HEK293T (cell line): ENCODE measurements around the gene SH3PXD2A.

Experiments
- CTCF ChIA-PET: fragments of 350-600 bp; formaldehyde crosslinking; extraction: SDS; loops from one replicate; lab custom pipeline; 2021; ENCODE audit warnings: antibody characterized with exemption, inconsistent platforms; lab: Yijun Ruan, JAX
- POLR2A ChIA-PET: fragments of 350-600 bp; formaldehyde crosslinking; extraction: SDS; loops from one replicate; lab custom pipeline; 2020; ENCODE audit warnings: antibody characterized with exemption, inconsistent platforms; lab: Yijun Ruan, JAX
- DNase-seq: peaks from one replicate; pipeline ENCODE4 v3.0.0; 2012; ENCODE audit warnings: mixed read lengths; ENCODE audit errors: extremely low spot score
- ARNT ChIP-seq: fragments of 450-650 bp; IDR thresholded peaks from 2 replicates; pipeline ENCODE4 v1.6.1; 2017; ENCODE audit warnings: mild to moderate bottlenecking
- BHLHE40 ChIP-seq: fragments of 450-650 bp; IDR thresholded peaks from 2 replicates; pipeline ENCODE4 v1.6.1; 2016; ENCODE audit warnings: mild to moderate bottlenecking, moderate library complexity, borderline replicate concordance
- CTBP1 ChIP-seq: fragments of 450-650 bp; IDR thresholded peaks from 2 replicates; pipeline ENCODE4 v1.6.1; 2016; ENCODE audit warnings: borderline replicate concordance
- ELF4 ChIP-seq: fragments of 450-650 bp; IDR thresholded peaks from 2 replicates; pipeline ENCODE4 v1.6.1; 2017; ENCODE audit warnings: antibody characterized with exemption
- FOXA1 ChIP-seq: fragments of 450-650 bp; IDR thresholded peaks from 2 replicates; pipeline ENCODE4 v1.6.1; 2016; ENCODE audit warnings: mild to moderate bottlenecking
- FOXK2 ChIP-seq: fragments of 450-650 bp; IDR thresholded peaks from 2 replicates; pipeline ENCODE4 v1.6.1; 2016; ENCODE audit warnings: mild to moderate bottlenecking
- FOXM1 ChIP-seq: fragments of 450-650 bp; IDR thresholded peaks from 2 replicates; pipeline ENCODE4 v1.6.1; 2017; ENCODE audit warnings: mild to moderate bottlenecking, borderline replicate concordance
- HDGF ChIP-seq: fragments of 450-650 bp; IDR thresholded peaks from 2 replicates; pipeline ENCODE4 v1.6.1; 2017; ENCODE audit warnings: antibody characterized with exemption, borderline replicate concordance
- L3MBTL2 ChIP-seq: fragments of 450-650 bp; conservative IDR thresholded peaks from 2 replicates; pipeline ENCODE4 v1.6.1; 2016; ENCODE audit warnings: mild to moderate bottlenecking
- LEF1 ChIP-seq: fragments of 450-650 bp; IDR thresholded peaks from 2 replicates; pipeline ENCODE4 v1.6.1; 2017; ENCODE audit warnings: mild to moderate bottlenecking, borderline replicate concordance
- NFRKB ChIP-seq: fragments of 450-650 bp; IDR thresholded peaks from 2 replicates; pipeline ENCODE4 v1.6.1; 2016; ENCODE audit warnings: mild to moderate bottlenecking, moderate library complexity
- SP1 ChIP-seq: fragments of 450-650 bp; IDR thresholded peaks from 2 replicates; pipeline ENCODE4 v1.6.1; 2017
- SUZ12 ChIP-seq: fragments of 450-650 bp; IDR thresholded peaks from 2 replicates; pipeline ENCODE4 v1.6.1; 2016; ENCODE audit warnings: mild to moderate bottlenecking
- TARDBP ChIP-seq: fragments of 450-650 bp; IDR thresholded peaks from 2 replicates; pipeline ENCODE4 v1.6.1; 2016
- ZNF384 ChIP-seq: fragments of 450-650 bp; IDR thresholded peaks from 2 replicates; pipeline ENCODE4 v1.6.1; 2016
- TF ChIP-seq, protein P1 (sequence below): fragments of 450-650 bp; IDR thresholded peaks from 2 replicates; pipeline ENCODE4 v1.6.1; 2016

Gene SH3PXD2A

DNA sequence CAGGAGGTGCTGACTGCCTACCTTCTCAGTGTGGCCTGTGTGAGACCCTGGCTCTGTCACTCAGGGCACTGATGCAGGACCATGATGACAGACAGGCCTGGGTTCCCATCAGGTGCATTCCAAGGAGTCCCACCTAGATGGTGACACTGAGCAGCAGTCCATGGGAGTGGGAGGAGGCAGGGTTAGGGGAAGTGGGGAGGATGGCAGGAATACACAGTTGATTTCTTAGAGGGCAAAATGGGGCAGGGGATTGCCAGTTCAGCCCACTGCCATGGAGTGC is 155.0 kb downstream of the SH3PXD2A start:
- CTCF ChIA-PET: no interaction called here
- POLR2A ChIA-PET: no interaction called here

DNA sequence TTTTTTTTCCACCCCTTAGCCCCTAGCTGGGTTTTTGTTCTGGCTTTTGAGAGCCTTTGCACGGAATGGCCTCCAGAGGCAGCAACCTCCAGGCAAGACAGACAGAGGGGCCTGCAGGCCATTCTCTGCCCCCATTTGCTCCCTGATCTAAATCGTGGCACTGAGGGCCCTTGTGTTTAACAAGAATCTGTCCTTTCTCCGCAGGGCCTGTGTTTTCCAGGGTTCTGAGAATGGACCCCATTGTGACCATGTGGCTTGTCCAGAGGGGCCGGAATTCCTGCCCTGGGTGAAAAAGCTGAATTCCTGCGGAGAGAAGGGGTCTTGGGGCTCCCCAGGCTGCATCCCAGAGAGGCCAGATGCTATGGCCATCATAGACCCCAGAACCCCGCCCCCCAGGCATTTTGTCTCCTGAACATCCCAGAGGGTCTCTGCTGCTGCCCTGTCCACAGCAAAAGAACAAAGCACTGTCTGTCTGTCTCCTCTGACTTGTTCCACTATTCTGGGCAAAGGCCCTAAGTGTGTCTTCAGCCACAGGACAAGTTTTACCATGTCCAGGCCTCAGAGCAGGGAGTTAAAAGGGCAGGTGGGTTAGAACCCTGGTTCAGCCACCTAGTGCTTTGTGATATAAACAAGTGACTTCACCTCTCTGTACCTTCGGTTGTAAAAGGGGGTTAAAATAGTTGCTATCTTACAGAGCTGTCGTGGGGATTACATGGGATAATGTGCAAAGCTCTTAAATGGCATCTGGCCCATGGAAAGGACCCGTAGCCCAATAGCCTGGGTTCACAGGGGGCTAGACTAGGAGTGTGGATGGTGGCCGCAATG is 155.6 kb downstream of the SH3PXD2A start:
- DNase-seq: no peak
- TF ChIP-seq, protein P1, sequence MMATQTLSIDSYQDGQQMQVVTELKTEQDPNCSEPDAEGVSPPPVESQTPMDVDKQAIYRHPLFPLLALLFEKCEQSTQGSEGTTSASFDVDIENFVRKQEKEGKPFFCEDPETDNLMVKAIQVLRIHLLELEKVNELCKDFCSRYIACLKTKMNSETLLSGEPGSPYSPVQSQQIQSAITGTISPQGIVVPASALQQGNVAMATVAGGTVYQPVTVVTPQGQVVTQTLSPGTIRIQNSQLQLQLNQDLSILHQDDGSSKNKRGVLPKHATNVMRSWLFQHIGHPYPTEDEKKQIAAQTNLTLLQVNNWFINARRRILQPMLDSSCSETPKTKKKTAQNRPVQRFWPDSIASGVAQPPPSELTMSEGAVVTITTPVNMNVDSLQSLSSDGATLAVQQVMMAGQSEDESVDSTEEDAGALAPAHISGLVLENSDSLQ: no peak
- TF ChIP-seq SUZ12: no peak
- TF ChIP-seq HDGF: no peak
- no peak for TF ChIP-seq LEF1
- TF ChIP-seq ELF4: no peak
- no peak for TF ChIP-seq L3MBTL2
- CTCF ChIA-PET: interaction anchor here (0.8 to 1.0 kb wide), 2 partner anchors 14 to 174 kb away, joined by 3 to 4 read pairs; no protein-coding TSS in a partner anchor
- POLR2A ChIA-PET: no interaction called here

More for the DNA sequence above, 155.0 kb downstream of the SH3PXD2A start:
- TF ChIP-seq ZNF384 (no peak), FOXM1 (no peak), L3MBTL2 (no peak), HDGF (no peak), LEF1 (no peak)
- TF ChIP-seq, protein P1: no peak; the same call in 1 of the 2 replicates
- DNase-seq: no peak

DNA sequence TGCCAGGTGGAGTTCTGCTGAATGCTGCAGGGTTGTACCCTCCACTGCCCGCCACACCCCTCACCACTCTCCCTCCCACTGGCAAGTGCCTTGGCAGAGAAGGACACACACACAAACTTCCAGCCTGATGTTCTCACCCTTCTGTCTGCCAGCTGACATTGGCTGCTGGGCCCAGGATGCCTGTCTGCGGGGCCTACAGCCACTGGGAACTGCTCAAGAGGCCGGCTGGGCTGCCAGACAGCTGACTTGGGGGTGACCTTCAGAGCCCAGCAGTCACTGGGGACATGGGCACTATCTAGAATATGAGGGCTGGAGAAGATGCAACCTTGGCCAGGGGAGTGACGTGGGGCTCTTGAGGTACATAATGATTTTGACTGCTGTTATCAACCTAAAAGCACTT is 157.1 kb downstream of the SH3PXD2A start:
- no peak for DNase-seq
- POLR2A ChIA-PET: no interaction called here
- CTCF ChIA-PET: no interaction called here
- TF ChIP-seq BHLHE40: no peak
- TF ChIP-seq NFRKB: no peak
- no peak for TF ChIP-seq HDGF
- no peak for TF ChIP-seq SP1

DNA sequence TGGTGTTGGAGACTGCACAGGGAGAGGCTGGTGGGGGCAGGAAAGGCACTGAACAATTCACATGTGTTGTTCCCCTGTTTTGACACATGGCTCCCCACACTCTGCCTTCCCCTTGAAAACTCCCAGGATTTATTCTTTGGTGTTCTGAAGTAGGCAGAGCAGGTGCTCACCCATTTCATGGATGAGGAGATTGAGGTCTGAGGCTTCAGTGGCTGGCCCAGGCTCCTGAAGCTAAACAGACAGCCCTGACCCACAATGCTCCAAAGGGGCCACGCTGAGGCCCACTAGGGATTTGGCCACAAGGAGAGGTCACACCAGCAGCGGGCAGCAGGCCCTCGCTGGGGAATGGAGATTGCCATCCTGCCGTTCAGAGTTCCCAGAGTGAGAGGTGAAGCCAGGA is 157.6 kb downstream of the SH3PXD2A start:
- DNase-seq: no peak
- POLR2A ChIA-PET: interaction anchor here (0.5 kb wide), 1 partner anchor 426 kb away, joined by 3 read pairs; no protein-coding TSS in a partner anchor
- TF ChIP-seq CTBP1 (no peak), L3MBTL2 (no peak), FOXA1 (no peak), HDGF (no peak), ELF4 (no peak), NFRKB (no peak), ARNT (no peak), FOXM1 (no peak)
- TF ChIP-seq, protein P1: no peak
- CTCF ChIA-PET: interaction anchor here (2.2 kb wide), 1 partner anchor 11 kb away, joined by 21 read pairs; no protein-coding TSS in a partner anchor

DNA sequence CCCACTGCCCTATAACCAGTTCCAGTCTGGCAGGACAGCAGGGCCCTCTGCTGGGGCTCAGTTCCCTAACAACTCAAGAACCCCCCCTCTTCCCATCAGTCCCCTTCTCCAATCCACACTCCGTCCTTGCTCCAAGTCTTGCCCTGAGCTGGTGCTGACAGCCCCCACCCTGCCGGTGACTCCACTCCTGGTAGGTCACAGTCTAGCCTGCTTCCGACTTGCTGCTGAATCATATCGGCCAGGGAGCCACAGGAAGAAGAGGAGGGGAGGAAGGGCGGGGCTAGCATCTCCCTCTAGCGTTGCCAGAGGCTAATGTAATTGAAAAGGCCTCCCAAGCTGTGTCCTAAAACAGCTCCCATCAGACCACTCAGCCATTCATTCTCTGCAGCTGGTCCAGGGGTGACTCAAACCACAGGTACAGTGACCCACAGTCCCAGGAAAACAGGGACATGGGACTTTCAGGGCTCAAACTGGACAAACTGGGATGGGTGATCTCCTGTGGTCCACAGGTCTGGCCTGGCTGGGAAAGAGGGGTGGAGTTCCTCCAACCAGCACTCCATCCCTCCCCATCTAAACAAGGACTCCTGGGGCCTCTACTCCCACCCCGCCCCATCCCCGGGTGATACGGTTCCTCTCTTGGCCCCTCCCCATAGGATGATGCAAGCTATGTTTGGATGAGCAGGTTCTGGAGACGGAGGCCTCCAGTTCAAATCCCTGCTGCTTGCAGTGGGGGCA is 158.8 kb downstream of the SH3PXD2A start:
- CTCF ChIA-PET: interaction anchor here (0.7 to 2.2 kb wide), 4 partner anchors 10 to 191 kb away, joined by 3 to 21 read pairs (median 4); no protein-coding TSS in a partner anchor
- POLR2A ChIA-PET: no interaction called here
- peak; percentile 74 for DNase-seq
- TF ChIP-seq HDGF: no peak
- TF ChIP-seq NFRKB: no peak

DNA sequence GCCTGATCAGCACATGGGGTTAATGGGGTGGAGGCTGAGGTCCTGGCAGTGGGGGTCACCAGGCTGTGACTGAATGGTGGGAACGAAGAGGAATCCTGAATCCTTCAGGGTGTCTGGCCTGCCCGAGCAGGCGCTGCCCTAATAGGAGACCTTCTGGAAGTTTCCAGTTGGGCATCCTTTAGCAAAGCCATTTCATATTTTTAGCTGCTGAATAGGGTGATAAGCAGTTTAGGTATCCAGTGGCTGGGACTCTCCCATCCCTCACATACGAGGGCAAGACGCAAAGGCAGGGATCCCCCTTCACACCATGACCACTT is 159.3 kb downstream of the SH3PXD2A start:
- TF ChIP-seq FOXK2 (no peak), ELF4 (no peak), CTBP1 (no peak), NFRKB (no peak), SUZ12 (no peak), ARNT (no peak), HDGF (no peak), FOXM1 (no peak), L3MBTL2 (no peak), SP1 (no peak), FOXA1 (no peak), ZNF384 (no peak), LEF1 (no peak), BHLHE40 (no peak), TARDBP (no peak)
- TF ChIP-seq, protein P1: no peak
- no peak for DNase-seq
- CTCF ChIA-PET: interaction anchor here (0.8 to 2.2 kb wide), 3 partner anchors 10 to 148 kb away, joined by 3 to 21 read pairs (median 3); no protein-coding TSS in a partner anchor
- POLR2A ChIA-PET: no interaction called here
